ENCODE data around the gene RFTN1. TPM values are rescaled to one million over a fixed set of nuclear protein-coding genes. Genes with fewer than 3 reads are reported as not detected.

Gene RFTN1
- total RNA-seq, 1 experiment from 2014 or later, result 2.2 TPM

DNA sequence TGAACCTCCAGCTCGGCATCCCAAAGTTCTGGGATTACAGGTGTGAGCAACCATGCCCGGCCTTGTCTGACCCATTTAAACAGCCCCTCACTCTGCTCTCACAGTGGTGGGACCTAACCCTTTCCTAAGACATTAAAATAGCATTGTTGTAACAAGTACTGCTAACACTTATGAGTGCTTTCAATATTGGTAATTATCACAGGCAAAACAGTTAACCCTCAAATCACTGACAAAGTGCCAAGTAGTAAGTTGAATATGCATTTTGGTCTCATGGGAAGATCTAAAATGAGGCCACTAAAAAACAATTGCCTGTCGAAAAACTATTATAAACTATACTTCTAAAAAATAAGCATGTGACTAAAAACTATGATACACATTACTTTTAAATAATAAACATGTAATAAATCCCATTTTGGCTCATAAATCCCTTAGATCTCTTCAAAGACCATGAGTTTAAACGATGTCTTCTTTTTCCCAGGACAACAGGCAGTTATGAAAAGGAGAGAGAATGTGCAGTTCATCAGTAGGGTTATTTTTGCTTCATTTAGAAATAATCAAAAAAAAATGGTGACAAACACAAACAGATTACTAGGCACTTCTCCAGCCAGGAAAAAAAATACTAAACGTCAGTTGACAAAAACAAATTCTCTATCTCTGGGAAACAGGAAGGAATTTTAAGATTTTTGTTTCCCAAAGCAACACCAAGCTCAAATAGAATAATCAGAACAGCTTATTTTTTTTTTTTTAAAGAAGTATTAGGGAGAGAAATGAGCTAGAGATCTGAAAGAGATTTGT, 95.4 kb downstream of the RFTN1 start:
- no peak overlapping the region for H2BK5ac ChIP-seq (ENCODE audit: insufficient read length, low read length)
- H3K4me1 ChIP-seq (ENCODE audit: insufficient read depth, low read length), result no peaks in the 10 kb centered on the region
- no peak overlapping the region for H2BK12ac ChIP-seq (ENCODE audit: insufficient read length, low read depth, low read length)
- no peak overlapping the region for H3K14ac ChIP-seq (ENCODE audit: insufficient read depth, low read length)
- H4K8ac ChIP-seq (replicated peaks; ENCODE audit: insufficient read length, low read depth, low read length), result no peak overlapping the region
- H3K9me3 ChIP-seq (ENCODE audit: control insufficient read depth, low read depth, low read length), result no peaks in the 10 kb centered on the region
- H2AFZ ChIP-seq (ENCODE audit: low read length), result no peak overlapping the region
- no peaks in the 10 kb centered on the region; the same call in none of the 2 replicates for H3K27me3 Mint-ChIP-seq (ENCODE audit: low read depth)
- H3K4ac ChIP-seq (ENCODE audit: low read depth, low read length), result no peak overlapping the region
- no peaks in the 10 kb centered on the region for H3K9me3 Mint-ChIP-seq
- no peak overlapping the region for H3K56ac ChIP-seq (ENCODE audit: insufficient read length, low read depth, low read length)
- no peak overlapping the region for H4K5ac ChIP-seq (ENCODE audit: insufficient read length, low read depth, low read length)
- H3T11ph ChIP-seq (ENCODE audit: low read length), result no peak overlapping the region
- H3K79me1 ChIP-seq (ENCODE audit: insufficient read depth, low read depth, low read length, poor library complexity, severe bottlenecking), result no peaks in the 10 kb centered on the region
- no peak overlapping the region for H3K4me2 ChIP-seq (ENCODE audit: insufficient read depth, insufficient read length, low read length)
- no peak overlapping the region for H2BK15ac ChIP-seq (ENCODE audit: low read depth, low read length)
- no peak overlapping the region for H3K4me3 Mint-ChIP-seq
- no peak overlapping the region for H3K18ac ChIP-seq (ENCODE audit: insufficient read length, low read depth, low read length)
- H3K27ac ChIP-seq (ENCODE audit: insufficient read length, low read depth, low read length), result no peak overlapping the region
- DNase-seq, result no peak
- WGBS (ENCODE audit: extremely low coverage, insufficient read length, low lambda C conversion rate), result no CpG with 5 or more reads among the region's 5 CpGs
- H4K20me1 ChIP-seq (ENCODE audit: control insufficient read depth, insufficient read depth, insufficient read length), result no peaks in the 10 kb centered on the region
- H3K23ac ChIP-seq (ENCODE audit: insufficient read length, low read depth, low read length), result no peak overlapping the region
- TF ChIP-seq, protein P1, sequence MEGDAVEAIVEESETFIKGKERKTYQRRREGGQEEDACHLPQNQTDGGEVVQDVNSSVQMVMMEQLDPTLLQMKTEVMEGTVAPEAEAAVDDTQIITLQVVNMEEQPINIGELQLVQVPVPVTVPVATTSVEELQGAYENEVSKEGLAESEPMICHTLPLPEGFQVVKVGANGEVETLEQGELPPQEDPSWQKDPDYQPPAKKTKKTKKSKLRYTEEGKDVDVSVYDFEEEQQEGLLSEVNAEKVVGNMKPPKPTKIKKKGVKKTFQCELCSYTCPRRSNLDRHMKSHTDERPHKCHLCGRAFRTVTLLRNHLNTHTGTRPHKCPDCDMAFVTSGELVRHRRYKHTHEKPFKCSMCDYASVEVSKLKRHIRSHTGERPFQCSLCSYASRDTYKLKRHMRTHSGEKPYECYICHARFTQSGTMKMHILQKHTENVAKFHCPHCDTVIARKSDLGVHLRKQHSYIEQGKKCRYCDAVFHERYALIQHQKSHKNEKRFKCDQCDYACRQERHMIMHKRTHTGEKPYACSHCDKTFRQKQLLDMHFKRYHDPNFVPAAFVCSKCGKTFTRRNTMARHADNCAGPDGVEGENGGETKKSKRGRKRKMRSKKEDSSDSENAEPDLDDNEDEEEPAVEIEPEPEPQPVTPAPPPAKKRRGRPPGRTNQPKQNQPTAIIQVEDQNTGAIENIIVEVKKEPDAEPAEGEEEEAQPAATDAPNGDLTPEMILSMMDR (conservative IDR thresholded peaks at IDR 0.05), result no peak
- H3K79me2 ChIP-seq (ENCODE audit: insufficient read depth, low read length), result no peaks in the 10 kb centered on the region
- H3K36me3 Mint-ChIP-seq (ENCODE audit: insufficient read depth in 1 of 3, low read depth in 3 of 3), result no peaks in the 10 kb centered on the region
- H3K9ac ChIP-seq (ENCODE audit: extremely low read depth, insufficient read length, low read length), result no peak overlapping the region
- no peaks in the 10 kb centered on the region for H3K27me3 ChIP-seq (ENCODE audit: insufficient read depth, low read length)
- H3K27ac Mint-ChIP-seq, result no peak overlapping the region
- no peak overlapping the region for H2BK120ac ChIP-seq (ENCODE audit: low read depth, low read length, poor library complexity, severe bottlenecking)
- H4K91ac ChIP-seq (ENCODE audit: insufficient read length, low read depth, low read length), result no peak overlapping the region
- no peak overlapping the region for H2BK20ac ChIP-seq (ENCODE audit: low read depth, low read length, poor library complexity, severe bottlenecking)
- peaks cover 7 to 9% of the 10 kb centered on the region in 2 experiments for H3K4me1 Mint-ChIP-seq
- no peak overlapping the region for H2AK5ac ChIP-seq (ENCODE audit: insufficient read length, low read length)
- no peaks in the 10 kb centered on the region for H3K23me2 ChIP-seq (ENCODE audit: insufficient read length, low read depth, low read length, poor library complexity, severe bottlenecking)
